Measurements from ENCODE around the gene SSNA1.

- no peak for TF ChIP-seq CTCF (IDR thresholded peaks at IDR 0.05)
- no peak for TF ChIP-seq POLR2A (IDR thresholded peaks at IDR 0.05)
Measured at GRCh38 chr9:137187386-137187785, 1.1 kb upstream of the SSNA1 start.
